SK-N-MC (cell line): ENCODE results near the gene HRH4.

ENCODE experiments used
- EZH2 ChIP-seq: fragments of 200-600 bp; sonication (generic); IDR thresholded peaks from one replicate; pipeline ENCODE4 v1.6.1; 2017; ENCODE audit warnings: antibody characterized with exemption
- FOXP2 ChIP-seq: optimal IDR thresholded peaks from 2 replicates; pipeline ENCODE3; 2011; ENCODE audit warnings: mild to moderate bottlenecking, moderate library complexity; ENCODE audit not compliant: insufficient read depth; ENCODE audit errors: extremely low read length, control extremely low read depth
- POLR2AphosphoS5 ChIP-seq: IDR thresholded peaks from 2 replicates; pipeline ENCODE4 v1.6.1; 2012; ENCODE audit warnings: mild to moderate bottlenecking, low read depth, low read length, borderline replicate concordance

DNA sequence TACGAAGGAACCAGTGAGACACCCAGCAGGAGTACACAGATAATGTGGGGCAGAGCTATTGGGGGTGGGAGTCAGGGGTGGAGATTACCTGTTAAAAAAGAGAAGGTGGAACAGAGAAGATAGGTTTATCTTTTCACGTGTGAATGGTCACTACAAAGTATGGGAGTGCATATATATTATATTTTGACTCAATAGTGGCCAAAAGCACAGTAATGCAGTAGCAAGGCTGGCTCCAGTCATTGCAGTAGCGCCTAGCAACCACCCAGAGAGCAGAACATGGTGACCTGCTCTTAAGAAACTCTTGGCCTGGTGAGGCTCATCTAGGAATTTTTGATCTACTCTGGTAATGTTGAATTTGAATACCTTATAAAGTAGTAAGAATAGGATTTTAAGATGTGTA is 33.0 kb upstream of the HRH4 start:
- TF ChIP-seq EZH2 (no peak), POLR2AphosphoS5 (no peak), FOXP2 (no peak)
